ENCODE data around the gene UBE3A.
"Not testable (repeated sequence)": the region's sequence is repeated elsewhere in the genome, so short reads cannot be mapped to it uniquely, and the experiment has no call there.

UBE3A gene

DNA sequence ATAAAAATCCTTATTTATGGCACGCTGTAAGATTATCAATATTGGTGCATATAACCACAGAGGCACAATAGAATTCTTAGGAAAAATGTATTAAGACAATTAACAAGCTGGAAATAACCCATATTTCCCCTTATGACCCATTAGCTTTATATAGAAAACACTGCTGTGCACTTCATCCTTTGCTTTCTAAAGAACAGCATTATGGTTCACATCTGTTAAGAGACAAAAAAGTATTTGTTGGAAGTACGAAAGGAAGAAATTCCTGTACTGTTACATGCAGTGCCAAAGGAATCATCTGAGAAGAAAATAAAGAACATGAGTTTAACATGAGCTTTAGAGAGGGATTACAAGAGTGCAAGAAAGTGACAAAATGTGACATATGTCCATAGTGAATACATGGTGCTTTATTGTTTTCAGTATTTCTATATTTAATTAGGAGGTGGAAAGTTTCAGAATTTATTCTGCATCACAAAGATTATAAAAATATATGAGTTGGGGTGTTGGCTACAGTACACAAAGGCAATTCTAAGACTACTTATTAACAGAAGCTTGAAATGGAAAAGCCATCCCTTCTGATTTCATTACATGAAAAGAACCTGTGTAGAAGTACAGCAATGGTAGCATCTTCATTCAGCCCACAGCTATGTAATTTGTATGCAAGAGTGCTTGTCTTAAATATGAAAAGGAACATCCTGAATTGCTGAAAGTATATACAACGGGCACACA lies 6.8 kb downstream of the UBE3A start:
- no peak overlapping the region for H3K27ac Mint-ChIP-seq
- no peaks in the 10 kb centered on the region for H3K9me3 Mint-ChIP-seq
- H3K36me3 Mint-ChIP-seq (ENCODE audit: low read depth) = peaks cover 46% of the 10 kb centered on the region
- no peaks in the 10 kb centered on the region for H3K27me3 Mint-ChIP-seq
- peaks cover 37% of the 10 kb centered on the region for H3K4me1 Mint-ChIP-seq (ENCODE audit: low read depth)
- intact Hi-C loops (cut with micrococcal nuclease) = loop anchor here (10.0 kb wide), 1 partner anchor 477 kb away; the partner anchor contains the start of genes SNRPN and SNURF
- no peak overlapping the region for H3K4me3 Mint-ChIP-seq

DNA sequence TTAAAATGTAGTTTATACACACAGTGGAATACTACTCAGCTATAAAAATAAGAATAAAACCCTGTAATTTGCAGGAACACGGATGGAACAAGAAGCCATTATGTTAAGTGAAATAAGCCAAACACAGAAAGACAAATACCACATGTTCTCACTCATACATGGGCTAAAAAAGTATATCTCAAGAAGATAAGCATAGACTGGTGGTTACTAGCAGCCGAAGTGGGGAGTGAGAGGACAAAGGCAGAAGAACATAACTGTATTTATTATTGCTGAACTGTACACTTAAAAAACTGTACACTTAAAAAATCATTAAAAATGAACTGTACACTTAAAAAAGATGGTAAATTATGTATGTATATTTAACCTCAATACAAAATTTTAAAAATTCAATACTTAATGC lies 11.0 kb downstream of the UBE3A start:
- Mint-ChIP-seq H3K36me3 (ENCODE audit: low read depth) (peaks cover 43% of the 10 kb centered on the region), H3K27ac (no peak overlapping the region), H3K4me1 (ENCODE audit: low read depth) (peaks cover 41% of the 10 kb centered on the region), H3K9me3 (peaks cover 9% of the 10 kb centered on the region), H3K4me3 (no peak overlapping the region), H3K27me3 (no peaks in the 10 kb centered on the region)
- intact Hi-C loops (cut with micrococcal nuclease) = no loop called here

DNA sequence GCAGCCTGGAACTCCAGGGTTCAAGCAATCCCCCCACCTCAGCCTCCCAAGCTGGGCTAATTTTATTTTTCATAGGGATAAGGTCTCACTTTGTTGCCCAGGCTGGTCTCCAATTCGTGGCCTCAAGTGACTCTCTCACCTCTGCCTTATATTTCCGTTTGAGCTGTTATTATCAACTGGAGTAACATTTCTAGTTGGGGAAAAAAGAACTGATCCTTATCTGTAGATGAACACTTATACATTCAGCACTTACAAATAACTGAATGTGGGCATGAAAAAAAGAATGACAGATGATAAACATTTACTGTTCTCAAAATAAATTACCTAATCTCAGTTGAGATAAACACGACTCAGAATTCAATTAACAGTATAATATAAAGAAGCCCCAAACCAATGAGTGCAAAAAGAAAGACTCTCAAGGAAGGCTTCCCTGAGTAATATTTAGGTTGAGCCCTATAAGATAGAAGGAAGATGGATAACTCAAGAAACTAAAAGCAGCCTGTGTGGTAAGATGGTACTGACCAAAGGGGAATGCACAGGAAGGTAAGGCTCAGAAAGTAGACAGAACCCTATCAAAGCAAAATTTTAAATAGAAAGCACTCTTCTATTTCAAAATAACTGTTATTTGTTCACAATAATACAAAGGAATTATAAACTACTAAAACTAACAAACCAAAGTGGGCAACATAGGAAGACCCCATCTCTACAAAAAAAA lies 11.8 kb downstream of the UBE3A start:
- Mint-ChIP-seq H3K4me3 (no peak overlapping the region), H3K27me3 (no peaks in the 10 kb centered on the region), H3K36me3 (ENCODE audit: low read depth) (peaks cover 42% of the 10 kb centered on the region), H3K4me1 (ENCODE audit: low read depth) (peaks cover 36% of the 10 kb centered on the region), H3K27ac (no peak overlapping the region), H3K9me3 (peaks cover 13% of the 10 kb centered on the region)
- intact Hi-C loops (cut with micrococcal nuclease) = no loop called here

DNA sequence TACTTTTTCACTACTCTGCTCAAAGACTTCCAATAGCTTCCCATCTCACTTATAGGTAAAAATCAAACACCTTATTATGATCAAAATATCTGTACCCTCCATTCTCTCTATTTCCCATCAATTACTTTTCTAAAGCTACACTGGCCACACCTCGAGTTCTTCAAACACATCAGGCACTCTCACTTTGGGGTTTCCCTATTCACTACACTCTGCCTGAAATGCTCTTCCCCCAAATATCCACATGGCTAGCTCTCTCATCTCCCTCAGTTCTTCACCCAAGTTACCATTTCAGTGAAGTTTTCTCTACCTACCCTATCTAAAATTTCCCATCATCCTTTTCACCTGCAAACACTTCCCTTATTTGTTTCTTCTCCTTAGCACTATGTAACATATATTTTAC lies 14.8 kb downstream of the UBE3A start:
- Mint-ChIP-seq H3K36me3 (ENCODE audit: low read depth) (peaks cover 54% of the 10 kb centered on the region), H3K4me1 (ENCODE audit: low read depth) (peaks cover 32% of the 10 kb centered on the region)

DNA sequence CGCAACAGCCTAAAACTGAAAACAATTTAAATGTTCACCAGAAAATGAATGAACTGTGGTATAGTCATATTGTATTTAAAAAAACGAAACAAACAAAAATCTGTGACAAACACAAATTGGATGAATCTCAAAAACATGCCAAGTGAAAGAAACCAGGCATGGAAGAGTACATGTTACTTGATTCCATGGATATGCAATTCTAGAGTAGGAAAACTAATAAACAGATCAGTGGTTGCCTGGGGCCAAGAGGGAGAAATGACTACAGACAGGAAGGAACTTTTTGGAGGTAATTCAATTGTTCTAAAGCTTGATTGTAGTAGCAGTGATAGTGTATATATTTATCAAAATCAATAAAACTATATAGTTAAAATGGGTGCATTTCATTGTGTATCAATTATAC lies 16.8 kb downstream of the UBE3A start:
- intact Hi-C loops (cut with micrococcal nuclease) = no loop called here
- peaks cover 57% of the 10 kb centered on the region for H3K9me3 Mint-ChIP-seq
- H3K27ac Mint-ChIP-seq = no peak overlapping the region
- peaks cover 29% of the 10 kb centered on the region for H3K4me1 Mint-ChIP-seq (ENCODE audit: low read depth)
- no peak overlapping the region for H3K4me3 Mint-ChIP-seq
- no peaks in the 10 kb centered on the region for H3K27me3 Mint-ChIP-seq
- H3K36me3 Mint-ChIP-seq (ENCODE audit: low read depth) = peaks cover 65% of the 10 kb centered on the region

More for the DNA sequence above, 14.8 kb downstream of the UBE3A start:
- intact Hi-C loops (cut with micrococcal nuclease) = no loop called here
- Mint-ChIP-seq H3K9me3 (peaks cover 41% of the 10 kb centered on the region), H3K27ac (no peak overlapping the region), H3K4me3 (no peak overlapping the region), H3K27me3 (no peaks in the 10 kb centered on the region)

DNA sequence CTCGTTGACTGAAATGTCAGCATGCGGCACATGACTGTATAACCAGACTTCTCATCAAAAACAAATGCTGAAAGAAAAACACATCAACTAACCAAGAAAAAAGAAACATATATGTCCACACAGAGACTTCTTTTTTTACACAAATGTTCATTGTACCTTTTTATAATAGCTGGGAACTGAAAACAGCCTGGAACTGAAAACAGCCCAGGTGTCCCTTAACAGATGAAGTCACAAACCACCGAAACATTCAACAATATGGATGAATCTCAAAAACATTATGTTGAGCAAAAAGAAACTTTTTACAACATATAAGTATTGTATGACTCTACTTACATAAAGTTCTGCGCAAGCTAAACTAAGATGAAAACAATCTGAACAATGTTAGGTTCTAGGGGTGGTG lies 20.6 kb downstream of the UBE3A start:
- H3K27ac Mint-ChIP-seq = no peak overlapping the region
- intact Hi-C loops (cut with micrococcal nuclease) = no loop called here
- H3K4me1 Mint-ChIP-seq (ENCODE audit: low read depth) = peaks cover 46% of the 10 kb centered on the region
- no peaks in the 10 kb centered on the region for H3K27me3 Mint-ChIP-seq
- peaks cover 57% of the 10 kb centered on the region for H3K9me3 Mint-ChIP-seq
- H3K4me3 Mint-ChIP-seq = no peak overlapping the region
- peaks cover 66% of the 10 kb centered on the region for H3K36me3 Mint-ChIP-seq (ENCODE audit: low read depth)

DNA sequence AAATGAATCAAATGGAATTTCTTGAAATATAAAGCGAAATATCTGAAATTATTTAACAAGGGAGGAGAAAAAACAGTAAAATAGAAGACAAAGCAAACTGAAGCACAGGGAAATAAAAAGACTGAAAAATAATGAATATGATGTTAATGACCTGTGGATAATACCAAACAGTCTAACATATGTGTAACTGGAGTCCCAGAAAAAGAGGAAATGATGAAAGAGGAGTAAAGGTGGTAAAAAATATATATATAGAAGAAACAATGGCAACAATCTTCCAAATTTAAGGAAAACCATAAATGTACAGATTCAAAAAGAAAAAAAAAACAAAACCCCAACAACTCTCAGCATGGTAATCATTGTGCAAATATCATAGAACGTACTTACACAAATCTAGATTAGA lies 21.2 kb downstream of the UBE3A start:
- intact Hi-C loops (cut with micrococcal nuclease) = no loop called here
- Mint-ChIP-seq H3K4me3 (no peak overlapping the region), H3K9me3 (peaks cover 57% of the 10 kb centered on the region)

DNA sequence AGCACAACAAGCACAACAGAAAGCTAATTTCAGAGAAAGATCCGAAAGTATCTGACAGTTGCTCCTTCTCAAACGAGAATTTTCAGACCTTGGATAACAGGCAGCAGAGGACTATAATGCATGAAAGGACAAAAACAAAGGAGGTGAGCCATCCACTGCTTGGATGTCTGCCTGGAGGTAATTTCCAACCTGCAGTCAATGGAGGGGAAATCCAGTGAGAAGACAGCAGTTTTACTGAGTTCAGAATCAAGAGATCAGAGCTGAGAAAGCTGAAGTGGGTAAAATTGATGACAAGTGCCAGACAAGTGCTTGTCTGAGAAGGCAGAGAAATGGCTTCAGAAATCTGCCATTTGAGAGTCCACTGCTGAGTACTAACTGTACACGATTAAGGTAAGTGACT lies 22.1 kb downstream of the UBE3A start:
- intact Hi-C loops (cut with micrococcal nuclease) = no loop called here
- peaks cover 50% of the 10 kb centered on the region for H3K9me3 Mint-ChIP-seq
- H3K27me3 Mint-ChIP-seq = no peaks in the 10 kb centered on the region
- no peak overlapping the region for H3K4me3 Mint-ChIP-seq
- H3K27ac Mint-ChIP-seq = no peak overlapping the region
- peaks cover 61% of the 10 kb centered on the region for H3K36me3 Mint-ChIP-seq (ENCODE audit: low read depth)
- peaks cover 44% of the 10 kb centered on the region for H3K4me1 Mint-ChIP-seq (ENCODE audit: low read depth)

More for the DNA sequence above, 21.2 kb downstream of the UBE3A start:
- Mint-ChIP-seq H3K4me1 (ENCODE audit: low read depth) (peaks cover 49% of the 10 kb centered on the region), H3K36me3 (ENCODE audit: low read depth) (peaks cover 66% of the 10 kb centered on the region), H3K27me3 (no peaks in the 10 kb centered on the region), H3K27ac (no peak overlapping the region)

DNA sequence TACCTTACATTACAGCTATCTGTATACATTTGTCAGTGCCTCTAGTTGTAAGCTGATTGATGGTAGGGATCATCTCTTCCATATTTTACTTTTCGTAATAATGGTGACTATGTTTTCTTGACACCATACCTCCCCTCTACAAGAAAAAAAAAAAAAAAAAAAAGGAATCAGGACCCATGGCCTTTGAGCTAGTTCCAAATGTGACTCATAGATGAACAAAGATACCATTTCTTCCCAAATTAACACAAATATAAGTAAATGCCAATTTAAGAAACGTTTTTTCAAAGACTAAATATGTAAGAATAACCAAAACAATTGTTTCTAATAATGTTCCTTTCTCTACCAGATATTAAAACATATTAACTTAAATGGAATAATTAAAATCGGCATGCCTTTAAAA lies 23.1 kb downstream of the UBE3A start:
- H3K9me3 Mint-ChIP-seq = peaks cover 40% of the 10 kb centered on the region
- H3K4me1 Mint-ChIP-seq (ENCODE audit: low read depth) = peaks cover 44% of the 10 kb centered on the region
- H3K27me3 Mint-ChIP-seq = no peaks in the 10 kb centered on the region
- no peak overlapping the region for H3K4me3 Mint-ChIP-seq
- intact Hi-C loops (cut with micrococcal nuclease) = no loop called here
- H3K36me3 Mint-ChIP-seq (ENCODE audit: low read depth) = peaks cover 56% of the 10 kb centered on the region
- H3K27ac Mint-ChIP-seq = no peak overlapping the region

DNA sequence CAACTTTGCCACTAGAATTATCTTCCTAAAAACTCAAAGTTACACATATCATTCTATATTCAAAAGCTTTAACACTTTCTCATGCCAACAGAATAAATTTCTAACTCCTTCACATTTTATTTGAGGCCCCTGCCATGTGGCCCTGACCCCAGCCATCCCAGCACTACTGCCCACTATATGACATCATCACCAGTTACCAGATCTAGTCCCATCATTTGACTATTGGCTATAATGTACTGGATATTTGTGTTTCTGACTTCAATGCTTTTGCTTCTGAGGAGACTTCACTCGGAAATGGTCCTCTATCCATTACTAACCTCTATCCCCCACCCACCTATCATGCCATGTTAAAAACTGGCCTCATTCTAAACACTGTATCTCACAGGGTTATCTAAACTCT lies 23.6 kb downstream of the UBE3A start:
- H3K9me3 Mint-ChIP-seq = peaks cover 37% of the 10 kb centered on the region
- H3K36me3 Mint-ChIP-seq (ENCODE audit: low read depth) = peaks cover 52% of the 10 kb centered on the region
- no peaks in the 10 kb centered on the region for H3K27me3 Mint-ChIP-seq
- intact Hi-C loops (cut with micrococcal nuclease) = no loop called here
- H3K4me3 Mint-ChIP-seq = no peak overlapping the region
- peaks cover 45% of the 10 kb centered on the region for H3K4me1 Mint-ChIP-seq (ENCODE audit: low read depth)
- no peak overlapping the region for H3K27ac Mint-ChIP-seq

DNA sequence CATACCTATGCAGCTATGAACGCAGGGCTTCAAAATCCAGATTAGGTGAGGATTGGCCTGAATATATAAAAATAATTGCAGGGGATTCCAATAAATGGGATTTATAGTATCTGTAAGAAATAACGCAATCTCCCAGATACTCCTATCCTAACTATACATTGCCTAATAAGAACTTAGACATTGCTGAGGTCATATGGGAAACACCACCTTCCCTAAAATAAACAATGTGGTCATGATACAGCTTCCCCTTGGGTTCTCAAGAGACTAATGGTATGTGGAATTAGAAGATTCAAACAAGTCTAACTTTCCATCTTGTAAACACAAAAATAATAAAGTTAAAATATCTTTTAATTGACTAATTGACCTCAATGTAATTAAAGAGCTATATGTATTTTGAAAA lies 28.2 kb downstream of the UBE3A start:
- intact Hi-C loops (cut with micrococcal nuclease) = no loop called here

DNA sequence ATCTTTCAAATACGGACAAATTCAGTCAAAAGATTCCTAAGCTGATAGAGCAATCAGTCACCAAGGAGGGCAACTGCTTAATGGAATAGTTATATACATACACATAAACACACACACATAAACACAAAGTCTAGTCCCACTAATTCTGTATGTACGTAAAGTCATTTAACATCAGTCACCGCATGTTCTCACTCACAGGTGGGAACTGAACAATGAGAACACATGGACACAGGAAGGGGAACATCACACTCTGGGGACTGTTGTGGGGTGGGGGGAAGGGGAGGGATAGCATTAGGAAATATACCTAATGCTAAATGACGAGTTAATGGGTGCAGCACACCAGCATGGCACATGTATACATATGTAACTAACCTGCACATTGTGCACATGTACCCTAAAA lies 29.1 kb downstream of the UBE3A start:
- H3K4me3 Mint-ChIP-seq; intact Hi-C loops (cut with micrococcal nuclease); H3K27ac Mint-ChIP-seq; H3K27me3 Mint-ChIP-seq; H3K9me3 Mint-ChIP-seq: not testable (repeated sequence)
- Mint-ChIP-seq H3K4me1 (ENCODE audit: low read depth) (peaks cover 37% of the 10 kb centered on the region), H3K36me3 (ENCODE audit: low read depth) (peaks cover 37% of the 10 kb centered on the region)

More for the DNA sequence above, 28.2 kb downstream of the UBE3A start:
- H3K9me3 Mint-ChIP-seq = no peaks in the 10 kb centered on the region
- no peak overlapping the region for H3K27ac Mint-ChIP-seq
- H3K4me3 Mint-ChIP-seq = no peak overlapping the region
- no peaks in the 10 kb centered on the region for H3K27me3 Mint-ChIP-seq
- peaks cover 40% of the 10 kb centered on the region for H3K4me1 Mint-ChIP-seq (ENCODE audit: low read depth)
- peaks cover 29% of the 10 kb centered on the region for H3K36me3 Mint-ChIP-seq (ENCODE audit: low read depth)

DNA sequence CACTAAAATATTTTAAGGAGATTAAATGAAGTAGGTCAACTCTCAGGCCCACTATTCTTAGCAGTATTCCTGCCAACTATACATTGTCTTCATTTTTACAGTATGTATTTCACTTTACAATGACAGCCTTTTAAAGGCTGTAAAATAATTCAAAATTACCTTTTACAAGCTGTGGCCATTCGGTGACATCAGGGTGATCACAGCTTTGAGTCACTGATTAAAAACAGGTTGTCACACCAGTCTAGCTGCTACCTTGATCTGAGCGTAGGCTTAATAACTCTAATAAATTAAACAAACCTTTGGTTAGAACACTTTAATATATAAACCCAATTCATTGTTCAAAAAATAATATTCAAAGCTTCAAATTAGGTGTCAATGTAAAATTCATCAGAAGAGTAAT lies 29.9 kb downstream of the UBE3A start:
- intact Hi-C loops (cut with micrococcal nuclease) = no loop called here
- Mint-ChIP-seq H3K36me3 (ENCODE audit: low read depth) (peaks cover 40% of the 10 kb centered on the region), H3K9me3 (peaks cover 10% of the 10 kb centered on the region), H3K27ac (no peak overlapping the region), H3K4me1 (ENCODE audit: low read depth) (peaks cover 37% of the 10 kb centered on the region), H3K4me3 (no peak overlapping the region), H3K27me3 (no peaks in the 10 kb centered on the region)

DNA sequence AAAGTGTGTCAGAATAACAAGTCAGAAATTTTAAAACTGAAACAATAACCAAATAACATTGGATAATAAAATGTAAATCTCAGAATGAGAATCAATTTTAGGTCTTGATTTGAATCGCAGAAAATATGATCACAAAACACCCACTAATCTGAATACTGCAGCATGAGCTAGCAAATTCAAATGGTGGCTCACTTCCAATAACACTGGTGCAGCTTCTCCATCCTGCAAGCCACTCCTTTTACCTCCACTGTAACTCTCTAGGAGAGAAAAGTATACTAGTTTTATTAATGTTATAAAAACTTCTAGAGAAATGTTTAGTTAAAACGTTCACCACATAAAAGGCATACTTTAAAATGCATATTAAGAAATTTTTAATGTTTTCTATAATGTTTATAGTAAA lies 30.4 kb downstream of the UBE3A start:
- intact Hi-C loops (cut with micrococcal nuclease) = no loop called here
- Mint-ChIP-seq H3K9me3 (peaks cover 10% of the 10 kb centered on the region), H3K4me3 (no peak overlapping the region), H3K4me1 (ENCODE audit: low read depth) (peaks cover 36% of the 10 kb centered on the region), H3K27me3 (no peaks in the 10 kb centered on the region), H3K36me3 (ENCODE audit: low read depth) (peaks cover 45% of the 10 kb centered on the region), H3K27ac (no peak overlapping the region)
